Measurements from ENCODE around the gene TSHR. TPM values are rescaled to one million over a fixed set of nuclear protein-coding genes. Genes with fewer than 3 reads are reported as not detected.

The TSHR gene
- total RNA-seq, 1 experiment from 2014 or later: not detected

- Mint-ChIP-seq H3K36me3 (ENCODE audit: insufficient read depth, unreplicated experiment) (no peaks in the 10 kb centered on the region), H3K4me3 (ENCODE audit: unreplicated experiment) (no peak overlapping the region)
These were observed 186.0 kb downstream of the TSHR start for GRCh38 chr14:81141426-81141825.

GRCh38 chr14:81143793-81144192 is 188.4 kb downstream of the TSHR start:
- no peaks in the 10 kb centered on the region for H3K4me1 Mint-ChIP-seq (ENCODE audit: insufficient read depth, unreplicated experiment)
- H3K36me3 Mint-ChIP-seq (ENCODE audit: insufficient read depth, unreplicated experiment): no peaks in the 10 kb centered on the region
- no peak overlapping the region for H3K27ac Mint-ChIP-seq (ENCODE audit: low read depth, unreplicated experiment)
- no TSS peak for BruUV-seq (replicated peaks)
- no peaks in the 10 kb centered on the region for H3K27me3 Mint-ChIP-seq (ENCODE audit: insufficient read depth, unreplicated experiment)
- no peak for TF ChIP-seq CTCF (IDR thresholded peaks at IDR 0.05; ENCODE audit: unreplicated experiment)
- intact Hi-C loops (cut with micrococcal nuclease): no loop called here
- no peak overlapping the region for H3K4me3 Mint-ChIP-seq (ENCODE audit: unreplicated experiment)
- CTCF ChIA-PET: no interaction called here
- POLR2A ChIA-PET: no interaction called here
- no peak for DNase-seq (ENCODE audit: unreplicated experiment)
- H3K9me3 Mint-ChIP-seq (ENCODE audit: unreplicated experiment): no peaks in the 10 kb centered on the region

More at GRCh38 chr14:81141426-81141825, 186.0 kb downstream of the TSHR start:
- intact Hi-C loops (cut with micrococcal nuclease): no loop called here
- no peaks in the 10 kb centered on the region for H3K27me3 Mint-ChIP-seq (ENCODE audit: insufficient read depth, unreplicated experiment)
- H3K4me1 Mint-ChIP-seq (ENCODE audit: insufficient read depth, unreplicated experiment): peaks cover 11% of the 10 kb centered on the region
- no TSS peak for BruUV-seq (replicated peaks)
- TF ChIP-seq CTCF (IDR thresholded peaks at IDR 0.05; ENCODE audit: unreplicated experiment): no peak
- H3K9me3 Mint-ChIP-seq (ENCODE audit: unreplicated experiment): no peaks in the 10 kb centered on the region
- ChIA-PET CTCF (interaction anchor here (0.6 to 2.1 kb wide), 3 partner anchors 22 to 129 kb away, joined by 4 to 8 read pairs (median 6); no protein-coding TSS in a partner anchor), POLR2A (no interaction called here)
- no peak overlapping the region for H3K27ac Mint-ChIP-seq (ENCODE audit: low read depth, unreplicated experiment)
- DNase-seq (ENCODE audit: unreplicated experiment): no peak

- BruUV-seq (replicated peaks): no TSS peak
- no peak overlapping the region for H3K27ac Mint-ChIP-seq (ENCODE audit: low read depth, unreplicated experiment)
- POLR2A ChIA-PET: interaction anchor here (0.5 to 1.8 kb wide), 3 partner anchors 18 to 321 kb away, joined by 3 to 4 read pairs (median 4); no protein-coding TSS in a partner anchor
- H3K36me3 Mint-ChIP-seq (ENCODE audit: insufficient read depth, unreplicated experiment): no peaks in the 10 kb centered on the region
- no peaks in the 10 kb centered on the region for H3K9me3 Mint-ChIP-seq (ENCODE audit: unreplicated experiment)
- H3K4me3 Mint-ChIP-seq (ENCODE audit: unreplicated experiment): no peak overlapping the region
- CTCF ChIA-PET: interaction anchor here (0.6 to 1.9 kb wide), 4 partner anchors 25 to 312 kb away, joined by 3 to 9 read pairs (median 4); no protein-coding TSS in a partner anchor
- peak; percentile 5 for DNase-seq (ENCODE audit: unreplicated experiment)
- intact Hi-C loops (cut with micrococcal nuclease): no loop called here
- no peaks in the 10 kb centered on the region for H3K4me1 Mint-ChIP-seq (ENCODE audit: insufficient read depth, unreplicated experiment)
- no peaks in the 10 kb centered on the region for H3K27me3 Mint-ChIP-seq (ENCODE audit: insufficient read depth, unreplicated experiment)
- no peak for TF ChIP-seq CTCF (IDR thresholded peaks at IDR 0.05; ENCODE audit: unreplicated experiment)
These were observed 189.6 kb downstream of the TSHR start for GRCh38 chr14:81144824-81145603.

GRCh38 chr14:81147140-81147897 is 191.9 kb downstream of the TSHR start:
- intact Hi-C loops (cut with micrococcal nuclease): no loop called here
- no peak overlapping the region for H3K4me3 Mint-ChIP-seq (ENCODE audit: unreplicated experiment)
- no peak overlapping the region for H3K27ac Mint-ChIP-seq (ENCODE audit: low read depth, unreplicated experiment)
- H3K27me3 Mint-ChIP-seq (ENCODE audit: insufficient read depth, unreplicated experiment): no peaks in the 10 kb centered on the region
- no peaks in the 10 kb centered on the region for H3K4me1 Mint-ChIP-seq (ENCODE audit: insufficient read depth, unreplicated experiment)
- H3K9me3 Mint-ChIP-seq (ENCODE audit: unreplicated experiment): no peaks in the 10 kb centered on the region
- TF ChIP-seq CTCF (IDR thresholded peaks at IDR 0.05; ENCODE audit: unreplicated experiment): no peak
- POLR2A ChIA-PET: interaction anchor here (0.9 kb wide), 1 partner anchor 317 kb away, joined by 4 read pairs; no protein-coding TSS in a partner anchor
- CTCF ChIA-PET: interaction anchor here (0.7 to 1.9 kb wide), 2 partner anchors 137 to 151 kb away, joined by 4 to 6 read pairs; no protein-coding TSS in a partner anchor
- no peaks in the 10 kb centered on the region for H3K36me3 Mint-ChIP-seq (ENCODE audit: insufficient read depth, unreplicated experiment)
- BruUV-seq (replicated peaks): no TSS peak
- no peak for DNase-seq (ENCODE audit: unreplicated experiment)

Data from MCF 10A (cell line).